CD4-positive, alpha-beta memory T cell (primary cell): ENCODE results near the gene PCDHA4. TPM values are rescaled to one million over a fixed set of nuclear protein-coding genes. Genes with fewer than 3 reads are reported as not detected.
"Not testable (repeated sequence)": the region's sequence is repeated elsewhere in the genome, so short reads cannot be mapped to it uniquely, and the experiment has no call there.

Experiments
- CTCF ChIA-PET: fragments of 350-600 bp; sonication (Branson Sonifier 250); formaldehyde crosslinking; loops from one replicate; lab custom pipeline; 2021; ENCODE audit warnings: inconsistent platforms; ENCODE audit not compliant: partially characterized antibody; lab: Charles Lee
- POLR2A ChIA-PET: fragments of 350-600 bp; sonication (Branson Sonifier 250); formaldehyde crosslinking; loops from one replicate; lab custom pipeline; 2021; ENCODE audit not compliant: partially characterized antibody; lab: Charles Lee
- DNase-seq, 5 donors: peaks; one replicate each; pipeline versions ENCODE4 v3.0.0 to v3.0.0-alpha.2; 2020 to 2022; ENCODE audit warnings: mixed read lengths in 1 of 5
- H3K27ac ChIP-seq: one replicate; pipeline ENCODE4 v1.7.0; 2013; ENCODE audit warnings: low read depth, low read length
- H3K27me3 ChIP-seq: 2 replicates; pipeline ENCODE4 v1.7.0; 2013; ENCODE audit warnings: mild to moderate bottlenecking, low read length, moderate library complexity; ENCODE audit not compliant: insufficient read depth
- H3K36me3 ChIP-seq: 2 replicates; pipeline ENCODE4 v1.7.0; 2013; ENCODE audit warnings: mild to moderate bottlenecking, low read length, moderate library complexity; ENCODE audit not compliant: insufficient read depth
- H3K4me1 ChIP-seq: 2 replicates; pipeline ENCODE4 v1.7.0; 2013; ENCODE audit warnings: mild to moderate bottlenecking, low read length, moderate library complexity; ENCODE audit not compliant: insufficient read depth
- H3K4me3 ChIP-seq, 2 donors: one replicate each; pipeline ENCODE4 v1.7.0; 2013; ENCODE audit warnings: low read length in 2 of 2, mild to moderate bottlenecking in 1 of 2
- H3K9me3 ChIP-seq, 2 donors: one replicate each; pipeline ENCODE4 v1.7.0; 2013; ENCODE audit warnings: low read length in 2 of 2, control low read depth in 1 of 2; ENCODE audit not compliant: control insufficient read depth in 1 of 2
- H3K27ac Mint-ChIP-seq, 7 donors: one replicate each; pipeline ENCODE4 v1.8.0; 2020 to 2021; ENCODE audit warnings: mixed read lengths in 7 of 7, mild to moderate bottlenecking in 6 of 7, inconsistent platforms in 3 of 7, moderate library complexity in 3 of 7
- H3K27me3 Mint-ChIP-seq, 2 donors: one replicate each; pipeline ENCODE4 v1.8.0; 2020 to 2021; ENCODE audit warnings: mixed read lengths in 2 of 2
- H3K36me3 Mint-ChIP-seq, 2 donors: one replicate each; pipeline ENCODE4 v1.8.0; 2020 to 2021; ENCODE audit warnings: mixed read lengths in 2 of 2, inconsistent platforms in 1 of 2, mild to moderate bottlenecking in 1 of 2
- H3K4me1 Mint-ChIP-seq, 4 donors: one replicate each; pipeline ENCODE4 v1.8.0; 2020 to 2021; ENCODE audit warnings: mixed read lengths in 4 of 4, mild to moderate bottlenecking in 1 of 4
- H3K4me3 Mint-ChIP-seq, 8 donors: one replicate each; pipeline ENCODE4 v1.8.0; 2020 to 2021; ENCODE audit warnings: mixed read lengths in 8 of 8, mild to moderate bottlenecking in 7 of 8, moderate library complexity in 6 of 8, inconsistent platforms in 3 of 8
- H3K9me3 Mint-ChIP-seq, 8 donors: one replicate each; pipeline ENCODE4 v1.8.0; 2020 to 2021; ENCODE audit warnings: mixed read lengths in 8 of 8, mild to moderate bottlenecking in 5 of 8, inconsistent platforms in 3 of 8, moderate library complexity in 1 of 8
- intact Hi-C: fragments of 100-400 bp; cut with micrococcal nuclease; formaldehyde crosslinking; loops from one replicate; pipeline ENCODE4 v1.15.1; 2023
- polyA plus RNA-seq, 2 donors: library from polyadenylated mRNA; unstranded; fragments of 300-500 nt; fragmentation: Illumina TruSeq; gene quantifications; one replicate each; pipeline ENCODE4 v1.2.3, GENCODE V29; 2021
- total RNA-seq, 2 experiments: library from RNA; stranded (reverse); gene quantifications; one replicate each; pipeline ENCODE4 v1.2.3, GENCODE V29; 2021

Gene PCDHA4
- total and polyA plus RNA-seq, 4 experiments from 2014 or later, result not detected

- H3K27ac ChIP-seq, H3K36me3 ChIP-seq, H3K4me3 ChIP-seq, H3K4me1 Mint-ChIP-seq, H3K27ac Mint-ChIP-seq, H3K4me1 ChIP-seq, CTCF ChIA-PET, H3K4me3 Mint-ChIP-seq, intact Hi-C loops, H3K27me3 ChIP-seq, POLR2A ChIA-PET: not testable (repeated sequence)
- H3K27me3 Mint-ChIP-seq, result peaks cover 12 to 17% of the 10 kb centered on the region in 2 donors
- peaks cover 12 to 90% (median 72%) of the 10 kb centered on the region in 8 donors for H3K9me3 Mint-ChIP-seq
- peak in 1 of 5 donors; percentile 24 for DNase-seq
- peaks cover 14 to 16% of the 10 kb centered on the region in 2 donors for H3K36me3 Mint-ChIP-seq
- H3K9me3 ChIP-seq, result peaks cover 0 to 14% of the 10 kb centered on the region in 2 donors
These were observed 18.9 kb upstream of the PCDHA4 start for GRCh38 chr5:140787849-140788504.

DNA sequence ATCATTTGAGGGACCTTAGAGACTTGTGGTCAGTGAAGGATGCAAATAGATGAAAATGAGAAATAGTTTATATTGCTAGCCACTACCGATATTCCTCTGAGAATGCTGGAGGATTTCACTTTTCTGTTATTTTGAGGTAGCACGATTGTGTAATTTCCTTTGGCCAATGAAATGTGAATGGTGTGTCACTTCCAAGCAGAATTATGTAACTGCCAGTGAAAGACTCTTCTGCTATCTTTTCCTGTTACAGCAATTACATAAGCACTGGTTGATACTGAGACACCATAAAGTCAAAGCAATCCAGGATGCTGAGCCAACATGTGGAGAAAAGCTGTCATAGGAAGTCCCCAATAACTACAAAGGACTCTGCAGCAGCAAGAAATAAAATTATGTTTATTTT is 15.8 kb upstream of the PCDHA4 start:
- Histone ChIP-seq H3K9me3 (peaks cover 0 to 11% of the 10 kb centered on the region in 2 donors), H3K27me3 (no peaks in the 10 kb centered on the region), H3K4me1 (no peaks in the 10 kb centered on the region), H3K27ac (no peak overlapping the region), H3K4me3 (no peak overlapping the region), H3K36me3 (no peaks in the 10 kb centered on the region)
- H3K4me3 Mint-ChIP-seq, result no peak overlapping the region
- DNase-seq, result peak in 1 of 5 donors; percentile 25
- H3K4me1 Mint-ChIP-seq, result no peaks in the 10 kb centered on the region
- peaks cover 10 to 89% (median 76%) of the 10 kb centered on the region in 8 donors for H3K9me3 Mint-ChIP-seq
- ChIA-PET CTCF (no interaction called here), POLR2A (no interaction called here)
- intact Hi-C loops, result no loop called here
- no peak overlapping the region for H3K27ac Mint-ChIP-seq
- H3K36me3 Mint-ChIP-seq, result peaks cover 5 to 14% of the 10 kb centered on the region in 2 donors
- peaks cover 19 to 23% of the 10 kb centered on the region in 2 donors for H3K27me3 Mint-ChIP-seq

- no peak within 1 kb of the TSS for H3K4me3 Mint-ChIP-seq
- H3K27ac Mint-ChIP-seq, result no peak within 1 kb of the TSS
- no peaks in the 10 kb centered on the region for H3K36me3 ChIP-seq
- intact Hi-C loops, result no loop called here
- no peak within 1 kb of the TSS for H3K27ac ChIP-seq
- no peaks in the 10 kb centered on the region for H3K4me1 ChIP-seq
- peak in 1 of 5 donors; percentile 6 for DNase-seq
- H3K4me1 Mint-ChIP-seq, result no peaks in the 10 kb centered on the region
- H3K9me3 ChIP-seq, result no peaks in the 10 kb centered on the region
- H3K36me3 Mint-ChIP-seq, result peaks cover under 1 to 12% of the 10 kb centered on the region in 2 donors
- CTCF ChIA-PET, result no interaction called here
- H3K4me3 ChIP-seq, result no peak within 1 kb of the TSS
- H3K27me3 ChIP-seq, result peaks cover under 1% of the 10 kb centered on the region
- POLR2A ChIA-PET, result no interaction called here
- peaks cover 4 to 74% (median 57%) of the 10 kb centered on the region in 8 donors for H3K9me3 Mint-ChIP-seq
- H3K27me3 Mint-ChIP-seq, result peaks cover 17 to 19% of the 10 kb centered on the region in 2 donors
These were observed 12.1 kb upstream of the PCDHA4 start, which contains the start of gene PCDHA2 for GRCh38 chr5:140794595-140795258. PCDHA2 (plus strand) TSS chr5:140794852.

- Mint-ChIP-seq H3K4me1 (no peaks in the 10 kb centered on the region), H3K27ac (no peak overlapping the region), H3K27me3 (peaks cover 17 to 20% of the 10 kb centered on the region in 2 donors), H3K9me3 (peaks cover 4 to 76% (median 58%) of the 10 kb centered on the region in 8 donors), H3K4me3 (no peak overlapping the region), H3K36me3 (peaks cover 0 to 11% of the 10 kb centered on the region in 2 donors)
- H3K4me3 ChIP-seq, result no peak overlapping the region
- CTCF ChIA-PET, result no interaction called here
- H3K4me1 ChIP-seq, result no peaks in the 10 kb centered on the region
- POLR2A ChIA-PET, result no interaction called here
- H3K9me3 ChIP-seq, result no peaks in the 10 kb centered on the region
- intact Hi-C loops, result no loop called here
- no peak overlapping the region for H3K27ac ChIP-seq
- no peak for DNase-seq
- H3K27me3 ChIP-seq, result peaks cover 5% of the 10 kb centered on the region
- no peaks in the 10 kb centered on the region for H3K36me3 ChIP-seq
These were observed 11.6 kb upstream of the PCDHA4 start for GRCh38 chr5:140795259-140795641.

- intact Hi-C loops, H3K4me1 Mint-ChIP-seq, H3K36me3 ChIP-seq, H3K27ac ChIP-seq, H3K27me3 ChIP-seq, CTCF ChIA-PET, H3K4me3 ChIP-seq, H3K27ac Mint-ChIP-seq, H3K9me3 ChIP-seq, H3K4me3 Mint-ChIP-seq, H3K4me1 ChIP-seq, H3K36me3 Mint-ChIP-seq, POLR2A ChIA-PET: not testable (repeated sequence)
- peak in 1 of 5 donors; percentile 30 for DNase-seq
- peaks cover 17 to 18% of the 10 kb centered on the region in 2 donors for H3K27me3 Mint-ChIP-seq
- H3K9me3 Mint-ChIP-seq, result peaks cover 4 to 76% (median 62%) of the 10 kb centered on the region in 8 donors
These were observed 10.7 kb upstream of the PCDHA4 start for GRCh38 chr5:140796072-140796717.

- H3K36me3 Mint-ChIP-seq, result peaks cover 0 to 6% of the 10 kb centered on the region in 2 donors
- peaks cover 0 to 4% of the 10 kb centered on the region in 2 donors for H3K9me3 ChIP-seq
- H3K27ac Mint-ChIP-seq, result no peak overlapping the region
- no peak overlapping the region for H3K4me3 Mint-ChIP-seq
- no peaks in the 10 kb centered on the region for H3K36me3 ChIP-seq
- H3K4me1 ChIP-seq, result no peaks in the 10 kb centered on the region
- H3K9me3 Mint-ChIP-seq, result peaks cover 4 to 76% (median 60%) of the 10 kb centered on the region in 8 donors
- H3K27me3 ChIP-seq, result peaks cover 5% of the 10 kb centered on the region
- H3K27me3 Mint-ChIP-seq, result peaks cover 16% of the 10 kb centered on the region in 2 donors
- H3K4me1 Mint-ChIP-seq, result no peaks in the 10 kb centered on the region
- no peak for DNase-seq
- H3K27ac ChIP-seq, result no peak overlapping the region
- ChIA-PET CTCF (no interaction called here), POLR2A (no interaction called here)
- no peak overlapping the region for H3K4me3 ChIP-seq
- intact Hi-C loops, result no loop called here
These were observed 10.2 kb upstream of the PCDHA4 start for GRCh38 chr5:140796718-140797095.

GRCh38 chr5:140800816-140801493 is 5.9 kb upstream of the PCDHA4 start, which contains the start of gene PCDHA3:
PCDHA3 (plus strand) TSS chr5:140801057.
- no peak within 1 kb of the TSS for H3K4me3 ChIP-seq
- DNase-seq, result peak in 1 of 5 donors; percentile 9
- H3K36me3 Mint-ChIP-seq, result peaks cover 4 to 10% of the 10 kb centered on the region in 2 donors
- CTCF ChIA-PET, result no interaction called here
- H3K9me3 ChIP-seq, result peaks cover 0 to 4% of the 10 kb centered on the region in 2 donors
- H3K9me3 Mint-ChIP-seq, result peaks cover 3 to 69% (median 49%) of the 10 kb centered on the region in 8 donors
- POLR2A ChIA-PET, result no interaction called here
- intact Hi-C loops, result no loop called here
- peaks cover 7 to 18% of the 10 kb centered on the region in 2 donors for H3K27me3 Mint-ChIP-seq
- no peaks in the 10 kb centered on the region for H3K4me1 ChIP-seq
- peaks cover 5% of the 10 kb centered on the region for H3K27me3 ChIP-seq
- H3K36me3 ChIP-seq, result no peaks in the 10 kb centered on the region
- no peak within 1 kb of the TSS for H3K27ac ChIP-seq
- no peaks in the 10 kb centered on the region for H3K4me1 Mint-ChIP-seq
- no peak within 1 kb of the TSS for H3K4me3 Mint-ChIP-seq
- H3K27ac Mint-ChIP-seq, result peak within 1 kb of the TSS in 2 of 7 donors; percentile 53 to 64
